ENCODE data around the gene CFAP157.

The CFAP157 gene

GRCh38 chr9:127693697-127694096 is 13.1 kb upstream of the CFAP157 start:
- no peak for DNase-seq

GRCh38 chr9:127694890-127695720 is 11.7 kb upstream of the CFAP157 start:
- DNase-seq = no peak

- DNase-seq = no peak
Measured at GRCh38 chr9:127697575-127697974, 9.2 kb upstream of the CFAP157 start.

GRCh38 chr9:127698386-127698785 is 8.4 kb upstream of the CFAP157 start:
- no peak for DNase-seq

GRCh38 chr9:127698985-127699670 is 7.7 kb upstream of the CFAP157 start:
- DNase-seq = no peak

GRCh38 chr9:127700140-127700539 is 6.6 kb upstream of the CFAP157 start:
- DNase-seq = no peak

- no peak for DNase-seq
Measured at GRCh38 chr9:127700594-127701255, 6.1 kb upstream of the CFAP157 start.

GRCh38 chr9:127703289-127703946 is 3.4 kb upstream of the CFAP157 start:
- no peak for DNase-seq

- DNase-seq = no peak
Measured at GRCh38 chr9:127705577-127706379, 1.0 kb upstream of the CFAP157 start.

- DNase-seq = no peak
Measured at GRCh38 chr9:127707766-127708165, 978 bp downstream of the CFAP157 start.

GRCh38 chr9:127708952-127709587 is 2.3 kb downstream of the CFAP157 start:
- no peak for DNase-seq

- DNase-seq = no peak
Measured at GRCh38 chr9:127710204-127710783, 3.5 kb downstream of the CFAP157 start.

GRCh38 chr9:127711226-127711701 is 4.5 kb downstream of the CFAP157 start:
- DNase-seq = peak; percentile 33

- no peak for DNase-seq
Measured at GRCh38 chr9:127711831-127712274, 5.1 kb downstream of the CFAP157 start.

GRCh38 chr9:127712371-127712770 is 5.6 kb downstream of the CFAP157 start:
- no peak for DNase-seq

- DNase-seq = no peak
Measured at GRCh38 chr9:127712867-127713266, 6.1 kb downstream of the CFAP157 start.

GRCh38 chr9:127714020-127714750 is 7.4 kb downstream of the CFAP157 start:
- no peak for DNase-seq

GRCh38 chr9:127714951-127715469 is 8.2 kb downstream of the CFAP157 start:
- no peak for DNase-seq

GRCh38 chr9:127715470-127716337 is 8.9 kb downstream of the CFAP157 start, which contains the start of the genes PTRH1 and TTC16:
Gene PTRH1, minus strand, starts transcription at chr9:127715663. Its CDS starts 24 bp downstream, at chr9:127715639.
Gene TTC16, plus strand, starts transcription at chr9:127716079. Its CDS starts 67 bp downstream, at chr9:127716146.
- DNase-seq = peak; percentile 78
